IPS DF 6.9 (cell line): Measurements from ENCODE around the gene LCN12.

ENCODE experiments used
- DNase-seq: peaks from one replicate; pipeline ENCODE4 v3.0.0-alpha.2; 2013; ENCODE audit warnings: low read depth, low spot score
- H3K27ac ChIP-seq: one replicate; pipeline ENCODE4 v1.5.1; 2013; ENCODE audit warnings: low read length, control low read depth
- H3K27me3 ChIP-seq: 2 replicates; pipeline ENCODE4 v1.6.1; 2013; ENCODE audit warnings: mild to moderate bottlenecking, low read length; ENCODE audit not compliant: control insufficient read depth, insufficient read depth
- H3K36me3 ChIP-seq: 2 replicates; pipeline ENCODE4 v1.6.1; 2013; ENCODE audit warnings: low read length; ENCODE audit not compliant: control insufficient read depth, insufficient read depth
- H3K4me1 ChIP-seq: 2 replicates; pipeline ENCODE4 v1.6.1; 2013; ENCODE audit warnings: low read length; ENCODE audit not compliant: control insufficient read depth, insufficient read depth
- H3K4me3 ChIP-seq: 2 replicates; pipeline ENCODE4 v1.5.1; 2013; ENCODE audit warnings: mild to moderate bottlenecking, low read length
- H3K9me3 ChIP-seq: 2 replicates; pipeline ENCODE4 v1.6.1; 2013; ENCODE audit warnings: low read length, inconsistent platforms; ENCODE audit not compliant: control insufficient read depth, insufficient read depth
- WGBS: extraction: QIAGEN DNeasy Blood & Tissue Kit; methylation state at CpG from one replicate; pipeline ENCODE4 v1.1.7; 2013; ENCODE audit warnings: mixed read lengths, missing lambda C conversion rate; ENCODE audit not compliant: insufficient read length, insufficient coverage; 5-methylcytosine and 5-hydroxymethylcytosine counted together

Gene LCN12

DNA sequence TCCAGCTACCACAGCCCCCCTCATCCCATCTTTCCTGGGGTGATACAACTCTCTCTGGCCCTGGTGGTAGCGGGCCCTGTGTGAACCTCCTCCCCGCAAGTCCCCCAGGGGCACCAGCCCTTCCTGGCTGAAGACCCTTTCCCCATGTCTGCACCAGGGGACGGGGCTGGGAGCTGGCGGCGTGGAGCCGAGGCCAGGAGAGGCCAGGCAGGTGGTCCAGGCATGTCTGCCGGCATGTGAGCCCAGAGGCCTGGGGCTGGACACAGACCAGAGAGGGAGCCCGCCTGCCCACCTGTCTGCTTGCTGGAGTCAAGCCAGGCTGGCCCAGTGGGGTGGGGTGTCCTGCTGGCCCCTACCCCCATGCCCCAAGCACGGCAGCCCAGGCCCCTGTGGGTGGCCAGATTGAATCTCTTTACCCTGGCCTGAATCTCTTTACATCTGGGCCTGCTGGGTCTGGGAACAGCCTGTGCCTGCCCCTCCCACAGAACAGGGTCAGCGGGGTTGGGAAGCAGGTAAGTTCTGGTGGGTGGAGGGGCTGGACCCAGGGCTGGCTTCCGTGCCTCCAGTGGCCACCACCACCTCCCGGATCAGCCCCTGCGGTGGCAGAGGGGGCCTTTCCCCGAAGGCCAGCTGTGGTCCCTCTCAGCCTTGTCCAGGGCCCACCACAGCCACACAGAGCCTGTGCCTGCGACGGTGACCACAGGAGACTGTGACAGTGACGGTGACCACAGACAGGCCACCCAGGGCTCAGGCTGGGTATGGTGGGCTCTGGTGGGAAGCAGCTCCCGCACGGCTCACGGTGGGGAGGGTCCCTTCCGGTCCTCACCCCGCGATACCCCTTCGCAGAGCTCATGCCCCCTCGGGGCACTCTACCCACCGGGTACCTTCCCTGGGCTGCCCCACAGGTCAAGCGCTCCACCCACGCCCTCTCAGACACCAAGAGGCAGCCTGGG is 7.1 kb downstream of the LCN12 start:
- no peak for DNase-seq
- no peak overlapping the region for H3K27ac ChIP-seq
- no peak overlapping the region for H3K4me3 ChIP-seq
- no peaks in the 10 kb centered on the region for H3K9me3 ChIP-seq
- H3K36me3 ChIP-seq, result no peaks in the 10 kb centered on the region; the same call in 1 of the 2 replicates
- H3K27me3 ChIP-seq, result no peaks in the 10 kb centered on the region
- no peaks in the 10 kb centered on the region for H3K4me1 ChIP-seq
- no CpG with 5 or more reads among the region's 28 CpGs for WGBS

DNA sequence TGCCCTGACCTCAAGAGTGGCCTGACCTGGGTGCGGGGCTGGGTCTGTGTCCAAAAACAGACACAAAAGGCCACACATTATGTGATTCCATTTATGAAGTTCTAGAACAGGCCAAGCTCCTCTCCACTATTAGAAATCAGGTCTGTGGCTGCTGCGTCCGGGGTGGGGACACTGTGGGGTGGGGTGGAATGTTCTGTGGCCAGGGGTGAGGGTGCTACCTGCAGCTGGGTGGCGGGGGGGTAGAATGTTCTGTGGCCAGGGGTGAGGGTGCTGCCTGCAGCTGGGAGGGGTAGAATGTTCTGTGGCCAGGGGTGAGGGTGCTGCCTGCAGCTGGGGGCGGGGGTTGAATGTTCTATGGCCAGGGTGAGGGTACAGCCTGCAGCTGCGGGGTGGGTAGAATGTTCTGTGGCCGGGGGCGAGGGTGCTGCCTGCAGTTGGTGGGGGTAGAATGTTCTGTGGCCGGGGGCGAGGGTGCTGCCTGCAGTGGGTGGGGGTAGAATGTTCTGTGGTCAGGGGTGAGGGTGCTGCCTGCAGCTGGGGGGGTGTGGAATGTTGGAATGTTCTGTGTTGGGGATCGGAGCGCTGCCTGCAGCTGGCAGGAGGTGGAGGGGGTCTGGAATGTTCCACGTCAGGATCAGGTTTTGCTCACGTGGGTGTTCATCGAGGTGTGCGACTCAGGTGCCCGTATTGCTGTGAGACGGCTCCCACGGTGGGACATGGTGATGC is 8.3 kb downstream of the LCN12 start:
- H3K27me3 ChIP-seq, result no peaks in the 10 kb centered on the region
- H3K9me3 ChIP-seq, result no peaks in the 10 kb centered on the region
- no CpG with 5 or more reads among the region's 19 CpGs for WGBS
- no peak for DNase-seq
- no peaks in the 10 kb centered on the region for H3K4me1 ChIP-seq
- H3K36me3 ChIP-seq, result no peaks in the 10 kb centered on the region
- no peak overlapping the region for H3K27ac ChIP-seq
- H3K4me3 ChIP-seq, result no peak overlapping the region

DNA sequence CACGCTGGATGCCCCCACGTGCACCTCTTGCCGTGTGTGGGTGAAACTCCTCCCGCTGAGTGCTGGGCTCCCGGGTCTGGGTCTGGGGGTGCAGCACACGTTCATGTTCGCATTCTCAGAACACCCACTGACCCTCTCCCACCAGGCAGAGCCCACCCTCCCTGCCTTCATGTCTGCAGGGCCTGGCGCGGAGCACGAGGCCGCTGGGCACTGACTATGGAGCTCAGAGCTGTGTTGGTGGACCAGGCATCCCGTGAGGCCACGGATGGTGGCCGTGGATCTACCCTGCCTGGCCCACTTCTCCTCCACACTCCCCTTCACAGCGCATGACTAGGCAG is 8.8 kb downstream of the LCN12 start:
- peaks cover 3% of the 10 kb centered on the region; the same call in 1 of the 2 replicates for H3K4me1 ChIP-seq
- H3K36me3 ChIP-seq, result no peaks in the 10 kb centered on the region
- H3K9me3 ChIP-seq, result no peaks in the 10 kb centered on the region
- H3K4me3 ChIP-seq, result no peak overlapping the region
- H3K27me3 ChIP-seq, result no peaks in the 10 kb centered on the region
- no peak for DNase-seq
- WGBS, result no CpG with 5 or more reads among the region's 15 CpGs
- H3K27ac ChIP-seq, result no peak overlapping the region

DNA sequence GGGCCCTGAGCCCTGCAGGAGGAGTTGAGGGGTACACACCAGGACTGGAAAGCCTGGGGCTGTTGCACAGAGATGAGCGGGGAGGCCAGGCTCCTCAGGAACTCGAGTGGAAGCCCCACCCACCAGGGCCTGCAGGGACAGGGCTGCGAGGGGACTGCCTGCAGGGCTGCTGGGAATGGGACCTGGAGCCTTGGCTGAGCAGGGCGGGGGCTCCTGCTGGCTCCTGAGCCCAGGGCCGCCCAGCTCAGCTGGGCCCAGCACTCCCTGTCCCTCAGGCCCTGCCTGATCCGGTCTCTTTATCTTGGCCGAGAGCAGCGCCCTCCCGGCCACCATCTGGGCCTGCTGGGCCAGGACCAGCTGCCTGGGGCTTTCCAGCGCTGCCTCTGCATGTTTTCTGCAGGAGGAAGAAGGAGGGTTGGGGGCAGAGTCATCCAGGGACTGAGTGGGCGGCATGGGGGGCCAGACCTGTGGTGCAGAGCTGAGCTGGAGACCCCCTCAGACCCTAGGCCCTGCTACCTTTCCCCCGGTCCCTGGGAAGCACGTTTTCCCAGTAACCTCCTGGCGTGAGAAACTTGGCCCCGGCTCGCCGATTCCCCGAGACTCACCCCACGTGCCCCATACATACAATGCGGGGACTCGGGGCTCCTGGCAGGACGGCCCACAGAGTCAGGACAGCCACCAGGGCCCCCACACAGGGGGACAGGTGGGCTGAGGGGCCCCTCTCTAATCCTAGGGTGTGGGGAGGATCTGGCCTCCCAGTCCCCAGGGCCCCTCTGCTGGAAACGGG is 9.4 kb downstream of the LCN12 start:
- Histone ChIP-seq H3K9me3 (no peaks in the 10 kb centered on the region), H3K27ac (no peak overlapping the region), H3K27me3 (no peaks in the 10 kb centered on the region), H3K36me3 (no peaks in the 10 kb centered on the region), H3K4me3 (no peak overlapping the region), H3K4me1 (peaks cover 5% of the 10 kb centered on the region; the same call in 1 of the 2 replicates)
- DNase-seq, result no peak
- no CpG with 5 or more reads among the region's 23 CpGs for WGBS

DNA sequence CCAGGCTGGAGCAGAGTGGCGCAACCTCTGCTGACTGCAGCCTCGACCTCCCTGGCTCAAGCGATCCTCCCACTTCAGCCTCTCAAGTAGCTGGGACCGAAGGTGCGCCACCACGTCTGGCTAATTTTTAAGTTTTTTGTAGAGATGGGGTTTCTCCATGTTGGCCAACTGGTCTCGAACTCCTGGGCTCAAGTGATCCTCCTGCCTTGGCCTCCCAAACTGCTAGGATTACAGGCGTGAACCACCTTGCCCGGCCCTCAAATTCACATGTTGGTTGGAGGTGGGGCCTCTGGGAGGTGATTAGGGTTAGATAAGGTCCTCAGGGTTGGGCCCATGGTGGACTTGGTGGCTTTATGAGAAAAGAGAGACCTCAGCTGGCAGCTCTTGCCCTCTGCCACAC is 10.1 kb downstream of the LCN12 start:
- Histone ChIP-seq H3K27ac (no peak overlapping the region), H3K4me1 (peaks cover 5% of the 10 kb centered on the region; the same call in 1 of the 2 replicates), H3K27me3 (no peaks in the 10 kb centered on the region), H3K36me3 (no peaks in the 10 kb centered on the region), H3K9me3 (no peaks in the 10 kb centered on the region), H3K4me3 (no peak overlapping the region)
- no peak for DNase-seq
- no CpG with 5 or more reads among the region's 9 CpGs for WGBS

DNA sequence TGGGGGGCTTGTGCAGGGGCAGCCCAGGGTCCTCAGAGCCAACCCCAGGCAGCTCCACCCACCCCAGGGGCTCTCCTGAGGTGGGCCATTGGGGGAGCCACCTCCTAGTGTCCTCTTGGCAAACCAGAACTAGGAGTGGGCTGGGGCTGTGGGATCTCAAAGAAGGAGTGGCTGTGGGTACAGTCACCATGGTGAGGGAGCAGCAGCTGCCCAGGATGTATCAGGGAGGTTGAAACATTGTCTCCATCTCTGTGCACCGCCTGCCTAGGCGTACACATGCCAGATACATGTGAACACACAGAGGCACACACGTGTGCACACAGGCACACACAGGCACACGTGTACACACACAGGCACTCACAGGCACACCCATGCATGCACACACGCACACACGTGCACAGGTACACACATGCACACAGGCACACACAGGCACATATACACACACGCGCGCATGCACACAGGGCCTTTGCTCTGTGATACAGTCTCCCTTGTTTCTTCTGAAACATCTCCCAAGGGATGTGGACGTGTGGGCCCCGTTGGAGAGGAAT is 10.7 kb downstream of the LCN12 start:
- no peaks in the 10 kb centered on the region for H3K9me3 ChIP-seq
- H3K4me1 ChIP-seq, result peaks cover 5% of the 10 kb centered on the region; the same call in 1 of the 2 replicates
- no peak for DNase-seq
- no peaks in the 10 kb centered on the region for H3K36me3 ChIP-seq
- H3K4me3 ChIP-seq, result no peak overlapping the region
- WGBS, result no CpG with 5 or more reads among the region's 11 CpGs
- H3K27me3 ChIP-seq, result no peaks in the 10 kb centered on the region
- H3K27ac ChIP-seq, result no peak overlapping the region

DNA sequence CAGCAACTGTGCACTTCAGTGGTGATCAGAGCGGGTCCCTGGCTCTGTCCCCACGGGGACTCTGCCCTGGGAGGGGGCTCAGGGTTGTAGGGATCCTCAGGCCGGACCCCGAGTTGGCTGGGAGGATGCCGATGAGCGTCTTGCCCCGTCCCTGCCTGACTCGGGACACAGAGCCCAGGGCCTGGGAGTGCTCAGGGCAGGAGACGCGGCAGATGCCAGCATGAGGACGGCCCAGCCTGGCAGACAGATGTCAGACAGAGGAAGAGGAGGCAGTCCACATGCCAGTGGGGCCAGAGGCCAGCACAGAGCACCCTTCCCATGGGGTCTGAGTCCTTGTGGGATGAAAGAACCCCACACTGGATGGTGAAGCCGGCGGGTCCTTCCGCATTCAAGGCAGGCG is 11.3 kb downstream of the LCN12 start:
- Histone ChIP-seq H3K27ac (no peak overlapping the region), H3K4me1 (peaks cover 5% of the 10 kb centered on the region; the same call in 1 of the 2 replicates), H3K4me3 (no peak overlapping the region), H3K9me3 (no peaks in the 10 kb centered on the region), H3K36me3 (no peaks in the 10 kb centered on the region), H3K27me3 (no peaks in the 10 kb centered on the region)
- WGBS, result no CpG with 5 or more reads among the region's 15 CpGs
- DNase-seq, result no peak

DNA sequence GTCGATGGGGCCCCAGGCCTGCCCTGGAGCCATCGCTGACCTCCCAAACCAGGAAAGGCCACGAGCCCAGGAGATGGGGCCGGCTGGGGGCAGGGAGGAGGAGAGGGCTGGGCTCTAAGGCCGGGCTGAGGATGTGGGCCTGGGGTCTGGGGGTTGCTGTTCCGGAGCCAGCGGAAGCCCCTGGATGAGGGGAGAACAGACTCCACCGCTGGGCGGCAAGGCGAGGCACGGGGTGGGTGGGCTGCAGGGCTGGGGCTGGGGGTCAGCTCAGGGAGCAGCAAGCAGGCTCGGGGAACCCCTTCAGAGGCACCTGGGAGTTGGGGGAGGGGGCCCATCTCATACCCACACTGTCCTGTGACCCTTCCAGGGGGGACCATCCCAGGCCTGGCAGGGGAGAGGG is 11.7 kb downstream of the LCN12 start:
- H3K27ac ChIP-seq, result no peak overlapping the region
- H3K36me3 ChIP-seq, result no peaks in the 10 kb centered on the region
- WGBS, result no CpG with 5 or more reads among the region's 12 CpGs
- H3K27me3 ChIP-seq, result no peaks in the 10 kb centered on the region
- H3K9me3 ChIP-seq, result no peaks in the 10 kb centered on the region
- no peak overlapping the region for H3K4me3 ChIP-seq
- peaks cover 5% of the 10 kb centered on the region; the same call in 1 of the 2 replicates for H3K4me1 ChIP-seq
- DNase-seq, result no peak

DNA sequence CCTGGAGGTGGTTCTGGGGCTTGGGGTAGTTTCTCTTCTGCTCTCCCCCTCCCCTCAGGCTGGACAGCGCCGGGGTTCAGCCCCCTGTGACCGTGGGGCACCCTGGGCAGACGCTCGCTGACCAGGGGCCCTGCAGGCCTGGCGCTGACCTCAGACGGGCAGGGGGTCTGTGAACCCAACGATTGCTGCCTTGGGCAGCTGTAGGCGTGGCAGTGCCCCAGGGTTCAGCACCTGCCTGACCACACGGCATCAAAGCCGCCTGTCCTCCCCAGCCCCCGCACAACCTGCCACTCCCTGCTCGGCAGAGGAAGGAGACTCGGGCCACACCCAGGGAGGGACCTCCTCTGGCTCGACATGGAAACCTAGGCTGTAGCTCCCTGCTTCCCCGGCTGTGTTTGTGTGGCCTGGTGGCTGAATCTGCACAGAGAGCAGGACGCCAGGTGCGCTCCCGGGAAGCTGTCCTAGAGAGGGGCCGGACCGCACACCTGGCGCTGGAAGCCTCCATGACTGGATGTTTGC is 12.2 kb downstream of the LCN12 start:
- no peak overlapping the region for H3K4me3 ChIP-seq
- H3K9me3 ChIP-seq, result no peaks in the 10 kb centered on the region
- H3K4me1 ChIP-seq, result peaks cover 5% of the 10 kb centered on the region; the same call in 1 of the 2 replicates
- H3K27ac ChIP-seq, result no peak overlapping the region
- no peak for DNase-seq
- H3K27me3 ChIP-seq, result no peaks in the 10 kb centered on the region
- no CpG with 5 or more reads among the region's 22 CpGs for WGBS
- no peaks in the 10 kb centered on the region for H3K36me3 ChIP-seq
